Sigmoid colon (tissue), 3 donors: ENCODE measurements around the gene SPDYA.

Experiments used
- CTCF ChIP-seq, 4 experiments: fragments of 450-650 bp in 3 of 4; fragments of 200-600 bp in 1 of 4; IDR thresholded peaks; one replicate each; pipeline ENCODE4 v1.5.1; 2016 to 2019; ENCODE audit warnings: antibody characterized with exemption in 4 of 4, mild to moderate bottlenecking in 3 of 4, moderate library complexity in 2 of 4
- POLR2A ChIP-seq, 2 donors: fragments of 450-650 bp; IDR thresholded peaks; one replicate each; pipeline ENCODE4 v1.6.1; 2016; ENCODE audit warnings: antibody characterized with exemption in 2 of 2, mild to moderate bottlenecking in 2 of 2, moderate library complexity in 2 of 2

- TF ChIP-seq CTCF (IDR thresholded peaks at IDR 0.05) (no peak), POLR2A (IDR thresholded peaks at IDR 0.05) (no peak)
Observed at GRCh38 chr2:28895189-28895893, 84.7 kb downstream of the SPDYA start.
